ENCODE results near the gene CPAMD8.
"Not testable (repeated sequence)": the region's sequence is repeated elsewhere in the genome, so short reads cannot be mapped to it uniquely, and the experiment has no call there.

CPAMD8 gene

DNA sequence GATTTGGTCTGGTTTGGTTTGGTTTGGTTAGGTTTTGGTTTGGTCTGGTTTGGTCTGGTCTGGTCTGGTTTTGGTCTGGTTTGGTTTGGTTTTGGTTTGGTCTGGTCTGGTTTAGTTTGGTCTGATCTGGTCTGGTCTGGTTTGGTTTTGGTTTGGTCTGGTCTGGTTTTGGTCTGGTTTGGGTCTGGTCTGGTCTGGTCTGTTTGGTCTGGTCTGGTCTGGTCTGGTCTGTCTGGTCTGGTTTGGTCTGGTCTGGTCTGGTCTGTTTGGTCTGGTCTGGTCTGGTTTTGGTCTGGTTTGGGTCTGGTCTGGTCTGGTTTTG is 151.7 kb downstream of the CPAMD8 start:
- DNase-seq (ENCODE audit: low read depth): not testable (repeated sequence)

- DNase-seq (ENCODE audit: low read depth): no peak
Measured at GRCh38 chr19:16874250-16874977, 152.2 kb downstream of the CPAMD8 start.

DNA sequence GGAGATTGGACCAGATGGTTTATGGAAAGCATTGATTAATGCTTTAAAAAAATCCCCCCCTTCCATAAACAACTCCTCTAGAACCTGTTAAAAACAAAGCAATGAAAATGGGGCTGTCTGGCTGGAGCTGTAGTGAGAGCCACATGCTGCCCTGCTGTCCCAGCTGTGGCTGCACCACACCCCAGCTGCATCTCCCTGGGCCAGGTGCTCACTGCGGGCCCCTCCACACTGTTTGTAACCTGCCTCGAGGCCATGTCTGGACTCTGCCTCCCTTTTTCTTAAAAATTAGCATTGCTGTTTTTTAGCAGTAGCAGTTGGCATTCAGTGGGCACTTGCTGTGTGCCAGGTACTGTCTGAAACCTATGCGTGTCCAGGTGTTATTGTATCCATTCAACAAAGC is 153.0 kb downstream of the CPAMD8 start:
- DNase-seq (ENCODE audit: low read depth): no peak

- no peak for DNase-seq (ENCODE audit: low read depth)
Measured at GRCh38 chr19:16872728-16873127, 153.9 kb downstream of the CPAMD8 start.

GRCh38 chr19:16871871-16872270 is 154.7 kb downstream of the CPAMD8 start:
- no peak for DNase-seq (ENCODE audit: low read depth)

- DNase-seq (ENCODE audit: low read depth): no peak
Measured at GRCh38 chr19:16869331-16869972, 157.2 kb downstream of the CPAMD8 start.

- no peak for DNase-seq (ENCODE audit: low read depth)
Measured at GRCh38 chr19:16868423-16869130, 158.0 kb downstream of the CPAMD8 start.

DNA sequence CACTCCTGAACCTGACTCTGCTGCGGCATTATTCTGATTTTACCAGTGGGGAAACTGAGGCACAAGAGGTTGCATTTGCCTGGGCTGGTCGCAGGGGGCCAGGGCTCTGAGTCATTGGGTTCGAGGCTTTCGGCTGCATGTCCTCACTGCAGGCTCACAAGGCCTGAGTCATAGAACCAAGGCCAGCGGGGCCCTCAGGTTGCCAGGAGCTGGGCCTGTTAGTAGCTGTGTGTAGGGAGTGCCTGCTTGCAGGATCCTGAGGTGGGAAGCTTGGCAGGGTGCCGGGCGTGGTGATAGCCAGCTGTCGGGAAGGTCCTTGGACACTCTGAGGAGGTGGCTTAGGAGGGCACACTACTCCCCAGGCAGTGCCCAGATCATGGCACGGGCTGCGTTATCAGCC is 159.4 kb downstream of the CPAMD8 start:
- DNase-seq (ENCODE audit: low read depth): no peak

GRCh38 chr19:16862826-16863415 is 163.7 kb downstream of the CPAMD8 start:
- DNase-seq (ENCODE audit: low read depth): no peak

DNA sequence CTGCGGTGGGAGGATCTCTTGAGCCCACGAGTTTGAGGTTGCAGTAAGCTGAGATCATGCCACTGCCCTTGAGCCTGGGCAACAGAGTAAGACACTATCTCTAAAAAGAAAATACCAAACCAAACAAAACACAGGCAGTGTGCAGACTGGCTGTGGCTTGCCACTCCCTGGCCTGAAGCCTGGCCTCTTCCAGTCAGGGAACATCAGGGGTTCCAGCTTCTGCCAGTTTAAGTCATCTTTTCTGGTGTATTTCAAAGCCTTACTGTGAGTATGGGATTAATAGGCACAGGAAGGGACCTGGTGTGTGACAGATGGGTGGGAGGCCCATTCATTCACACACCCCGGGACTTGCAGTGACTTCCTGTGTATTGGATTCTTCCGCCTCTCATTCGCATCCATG is 164.8 kb downstream of the CPAMD8 start:
- DNase-seq (ENCODE audit: low read depth): no peak

- no peak for DNase-seq (ENCODE audit: low read depth)
Measured at GRCh38 chr19:16861011-16861410, 165.6 kb downstream of the CPAMD8 start.

DNA sequence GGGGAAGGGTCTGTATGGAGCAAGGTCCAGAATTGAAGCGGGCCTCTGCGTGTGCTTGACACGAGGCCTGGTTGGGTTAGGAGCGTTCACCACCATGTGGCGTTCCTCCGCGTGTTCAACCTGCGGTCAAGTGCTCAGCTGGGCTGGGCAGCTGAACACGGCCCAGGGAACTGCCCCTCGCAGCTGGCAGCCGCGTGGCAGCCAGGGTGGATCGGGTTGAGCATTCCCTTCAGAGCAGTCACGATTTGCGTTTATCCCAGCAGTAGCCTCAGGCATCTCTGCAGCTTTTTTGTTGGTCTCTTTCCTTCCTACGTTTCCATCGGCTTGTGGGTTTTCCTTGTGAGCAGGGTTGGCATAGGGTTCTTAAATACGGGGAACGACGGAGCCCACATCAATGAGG is 166.5 kb downstream of the CPAMD8 start:
- DNase-seq (ENCODE audit: low read depth): no peak

DNA sequence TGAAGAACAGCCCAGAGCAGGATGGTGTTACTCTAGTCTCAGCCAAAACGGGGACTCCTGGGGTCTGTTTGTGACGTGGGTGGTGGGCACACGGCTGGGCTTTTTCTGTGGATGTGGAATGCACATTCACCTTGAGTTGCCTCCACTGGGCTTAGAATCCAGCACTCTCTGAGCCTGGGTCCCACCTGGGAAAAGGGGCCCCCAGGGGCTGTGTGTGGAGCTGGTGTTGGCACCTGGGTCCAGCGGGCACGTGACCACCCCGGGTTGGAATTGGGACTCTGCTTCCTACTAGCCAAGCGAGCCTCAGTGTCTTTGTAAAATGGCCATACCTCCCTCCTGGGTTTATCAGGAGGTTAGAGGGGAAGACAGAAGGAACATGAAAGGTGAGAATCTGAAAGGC is 167.0 kb downstream of the CPAMD8 start:
- no peak for DNase-seq (ENCODE audit: low read depth)

DNA sequence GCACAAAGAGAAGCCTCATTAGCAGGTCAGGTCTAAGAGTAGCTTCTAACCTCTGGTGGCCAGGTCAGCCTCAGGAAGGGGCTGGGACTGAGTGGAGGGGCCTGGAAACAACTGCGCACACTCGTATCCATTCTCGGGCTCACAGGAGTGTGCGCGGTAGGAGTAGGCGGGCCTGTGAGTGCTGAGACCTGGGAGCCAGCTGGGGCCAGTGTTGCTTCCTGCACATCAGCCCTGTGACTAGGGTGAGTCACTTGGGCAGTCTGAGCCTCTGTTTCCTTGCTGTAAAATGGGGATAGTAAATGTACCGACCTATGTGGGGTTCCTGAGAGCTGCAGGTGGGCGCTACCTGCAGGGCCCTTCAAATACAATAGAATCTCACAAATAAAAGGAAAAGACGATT is 170.5 kb downstream of the CPAMD8 start:
- DNase-seq (ENCODE audit: low read depth): no peak

DNA sequence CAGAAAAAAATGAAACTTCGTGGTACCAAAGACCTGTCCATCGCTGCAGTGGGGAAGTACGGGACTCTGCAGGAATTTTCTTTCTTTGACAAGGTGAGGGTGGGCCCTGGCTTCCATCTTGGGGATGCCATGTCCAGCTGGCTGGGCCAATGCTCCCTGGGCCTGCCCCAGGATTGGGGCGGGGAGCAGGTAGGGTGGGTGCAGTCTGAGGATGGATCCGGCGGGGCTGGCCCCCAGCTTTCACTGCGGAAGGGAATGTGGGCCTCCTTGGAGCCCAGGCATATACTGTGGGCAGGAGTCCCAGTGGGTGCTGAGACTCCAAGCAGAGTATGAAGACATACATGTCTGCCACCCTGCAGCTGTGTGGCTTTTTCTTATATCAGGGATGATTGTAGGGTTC is 173.5 kb downstream of the CPAMD8 start:
- no peak for DNase-seq (ENCODE audit: low read depth)

GRCh38 chr19:16851031-16851712 is 175.4 kb downstream of the CPAMD8 start:
- peak; percentile 15 for DNase-seq (ENCODE audit: low read depth)

DNA sequence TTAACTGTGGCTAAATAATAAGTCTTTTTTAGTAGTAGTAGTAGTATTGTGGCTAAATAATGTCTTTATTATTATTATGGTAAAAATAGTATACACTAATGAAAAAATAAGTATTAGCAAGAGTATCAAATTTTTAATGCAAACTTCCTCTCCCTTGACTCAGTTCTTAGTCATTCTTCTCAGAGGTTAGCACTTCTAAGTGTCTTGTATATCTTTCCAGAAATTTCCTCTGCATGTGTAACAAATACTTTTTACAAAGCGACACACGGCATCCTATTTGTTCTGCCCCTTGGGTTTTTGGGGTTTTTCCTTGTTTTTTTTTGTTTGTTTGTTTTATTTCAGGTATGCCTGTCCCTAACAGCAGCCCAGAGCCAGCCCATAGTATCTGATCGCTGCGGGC is 176.5 kb downstream of the CPAMD8 start:
- no peak for DNase-seq (ENCODE audit: low read depth)

DNA sequence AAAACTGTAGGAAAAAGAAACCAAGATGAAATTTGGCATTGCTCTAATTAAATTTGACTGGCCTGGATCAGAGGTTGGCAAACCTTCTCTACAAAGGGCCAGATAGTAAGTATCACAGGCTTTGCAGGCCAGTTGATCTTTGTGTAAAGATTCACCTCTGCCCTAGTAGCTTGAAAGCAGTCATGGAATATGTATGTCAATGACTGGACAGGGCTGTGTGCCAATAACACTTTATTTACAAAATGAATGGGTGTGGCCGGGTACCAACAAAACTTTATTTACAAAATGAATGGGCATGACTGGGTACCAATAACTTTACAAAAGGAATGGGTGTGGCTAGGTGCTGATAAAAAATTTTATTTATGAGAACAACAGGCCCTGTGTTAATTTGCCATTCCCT is 177.4 kb downstream of the CPAMD8 start:
- DNase-seq (ENCODE audit: low read depth): peak; percentile 16

DNA sequence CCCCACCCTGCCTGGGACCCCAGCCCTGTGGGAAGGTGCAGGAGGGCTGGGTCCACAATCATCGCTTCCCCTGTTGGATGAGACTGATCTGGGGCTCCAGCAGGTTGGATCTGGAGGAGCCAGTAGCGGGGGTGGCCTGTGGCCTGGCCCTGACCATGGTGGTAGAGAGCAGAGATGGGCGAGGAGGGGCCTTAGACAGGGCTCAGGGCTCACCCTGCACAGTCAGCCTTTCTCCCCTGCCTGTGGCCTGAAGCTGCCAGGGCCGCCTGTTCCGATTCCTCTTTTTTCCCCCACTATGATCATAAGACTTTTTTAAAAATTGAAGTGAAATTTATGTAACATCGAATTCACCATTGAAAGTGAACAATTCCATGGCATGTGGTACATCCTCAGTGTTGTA is 179.2 kb downstream of the CPAMD8 start:
- no peak for DNase-seq (ENCODE audit: low read depth)

DNA sequence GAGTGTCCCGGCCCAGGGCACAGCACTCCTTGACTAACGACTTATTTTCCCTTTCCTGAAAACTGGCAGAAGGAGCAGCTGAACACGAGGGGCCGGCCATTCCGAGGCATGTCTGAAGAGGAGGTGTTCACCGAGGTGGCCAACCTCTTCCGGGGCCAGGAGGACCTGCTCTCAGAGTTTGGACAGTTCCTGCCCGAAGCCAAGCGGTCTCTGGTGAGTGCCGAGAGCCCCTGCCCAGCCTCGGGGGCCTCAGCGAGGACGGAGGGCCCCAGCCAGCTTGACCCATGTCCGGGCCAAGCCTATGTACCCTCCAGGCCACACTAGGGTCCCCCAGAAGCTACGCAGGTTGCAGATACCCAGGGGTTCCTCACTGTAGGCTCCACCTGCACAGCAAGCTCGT is 179.7 kb downstream of the CPAMD8 start:
- no peak for DNase-seq (ENCODE audit: low read depth)

All from HS-5 (cell line).